GM12878 (cell line): Measurements from ENCODE around the gene SMARCC1. TPM values are rescaled to one million over a fixed set of nuclear protein-coding genes. Genes with fewer than 3 reads are reported as not detected.

Source experiments
- BACH1 ChIP-seq: fragments of 450-650 bp; IDR thresholded peaks from 2 replicates; pipeline ENCODE4 v1.6.1; 2017; ENCODE audit warnings: mild to moderate bottlenecking, borderline replicate concordance
- BHLHE40 ChIP-seq, 2 experiments: fragments of 450-650 bp in 1 of 2; IDR thresholded peaks; 2 replicates each; pipeline ENCODE4 v1.6.1; 2011 to 2017; ENCODE audit warnings: low read depth in 2 of 2, borderline replicate concordance in 1 of 2, improper control_type of control experiment in 1 of 2, low read length in 1 of 2, mild to moderate bottlenecking in 1 of 2
- CEBPZ ChIP-seq: fragments of 150-350 bp; IDR thresholded peaks from 2 replicates; pipeline ENCODE4 v1.6.1; 2016; ENCODE audit warnings: low read depth, low read length
- CREB1 ChIP-seq: IDR thresholded peaks from 2 replicates; pipeline ENCODE4 v1.6.1; 2012; ENCODE audit warnings: low read depth, mild to moderate bottlenecking, inconsistent platforms
- CTCF ChIP-seq, 3 experiments: IDR thresholded peaks in 2 of 3; conservative IDR thresholded peaks in 1 of 3; 2 replicates each; pipeline ENCODE4 v1.5.1; 2011; ENCODE audit warnings: low read depth in 3 of 3, low read length in 3 of 3, mild to moderate bottlenecking in 3 of 3, control low read depth in 2 of 3, moderate library complexity in 2 of 3, inconsistent platforms in 1 of 3, mixed read lengths in 1 of 3; ENCODE audit not compliant: control insufficient read depth in 2 of 3, insufficient read depth in 1 of 3; ENCODE audit errors: extremely low read depth in 1 of 3
- MYB ChIP-seq: fragments of 150-350 bp; IDR thresholded peaks from 2 replicates; pipeline ENCODE4 v1.6.1; 2014; ENCODE audit warnings: mild to moderate bottlenecking, low read depth, low read length, borderline replicate concordance
- NFYA ChIP-seq: IDR thresholded peaks from 2 replicates; pipeline ENCODE4 v1.6.1; 2011; ENCODE audit warnings: low read depth, mild to moderate bottlenecking, low read length, improper control_type of control experiment, borderline replicate concordance
- SP1 ChIP-seq: IDR thresholded peaks from one replicate; pipeline ENCODE4 v1.6.1; 2011; ENCODE audit warnings: low read depth, low read length
- TBL1XR1 ChIP-seq: IDR thresholded peaks from 2 replicates; pipeline ENCODE4 v1.6.1; 2012; ENCODE audit warnings: low read depth, low read length, improper control_type of control experiment
- ZBTB4 ChIP-seq: fragments of 450-650 bp; formaldehyde crosslinking; IDR thresholded peaks from 2 replicates; pipeline ENCODE4 v1.4.0; 2022; ENCODE audit warnings: mild to moderate bottlenecking, moderate library complexity
- ZNF592 ChIP-seq: fragments of 450-650 bp; IDR thresholded peaks from 2 replicates; pipeline ENCODE4 v1.6.1; 2017; ENCODE audit warnings: mild to moderate bottlenecking, moderate library complexity
- polyA plus RNA-seq, 11 experiments: library from polyadenylated mRNA; depleted of rRNA in 4 of 11; unstranded in 6 of 11; stranded (reverse) in 5 of 11; fragments of >200 nt; fragmentation: Nextera tagmentation in 4 of 11; fragmentation: Illumina TruSeq in 1 of 11; extraction: Ambion mirVana in 4 of 11; extraction: Trizol in 1 of 11; gene quantifications; 1 replicate in 1 of 11; 2 replicates in 10 of 11; pipeline versions ENCODE4 v1.2.1 to v1.2.3, GENCODE V29; 2011 to 2016; ENCODE audit warnings: inconsistent platforms in 2 of 11, missing spikeins in 2 of 11, low read depth in 1 of 11
- total RNA-seq, 4 experiments: library from RNA; depleted of rRNA in 3 of 4; stranded (reverse); fragments of >200 nt in 3 of 4; fragmentation: Illumina TruSeq in 1 of 4; extraction: Trizol in 1 of 4; gene quantifications; 2 replicates each; pipeline versions ENCODE4 v1.2.1 to v1.2.3, GENCODE V29; 2013 to 2021

Gene SMARCC1
- total and polyA plus RNA-seq, 10 of the 15 experiments (the other 5 are each of a cell fraction or from before 2014, with no cell fraction given): 26.6 to 147 (median 57.1) TPM

DNA sequence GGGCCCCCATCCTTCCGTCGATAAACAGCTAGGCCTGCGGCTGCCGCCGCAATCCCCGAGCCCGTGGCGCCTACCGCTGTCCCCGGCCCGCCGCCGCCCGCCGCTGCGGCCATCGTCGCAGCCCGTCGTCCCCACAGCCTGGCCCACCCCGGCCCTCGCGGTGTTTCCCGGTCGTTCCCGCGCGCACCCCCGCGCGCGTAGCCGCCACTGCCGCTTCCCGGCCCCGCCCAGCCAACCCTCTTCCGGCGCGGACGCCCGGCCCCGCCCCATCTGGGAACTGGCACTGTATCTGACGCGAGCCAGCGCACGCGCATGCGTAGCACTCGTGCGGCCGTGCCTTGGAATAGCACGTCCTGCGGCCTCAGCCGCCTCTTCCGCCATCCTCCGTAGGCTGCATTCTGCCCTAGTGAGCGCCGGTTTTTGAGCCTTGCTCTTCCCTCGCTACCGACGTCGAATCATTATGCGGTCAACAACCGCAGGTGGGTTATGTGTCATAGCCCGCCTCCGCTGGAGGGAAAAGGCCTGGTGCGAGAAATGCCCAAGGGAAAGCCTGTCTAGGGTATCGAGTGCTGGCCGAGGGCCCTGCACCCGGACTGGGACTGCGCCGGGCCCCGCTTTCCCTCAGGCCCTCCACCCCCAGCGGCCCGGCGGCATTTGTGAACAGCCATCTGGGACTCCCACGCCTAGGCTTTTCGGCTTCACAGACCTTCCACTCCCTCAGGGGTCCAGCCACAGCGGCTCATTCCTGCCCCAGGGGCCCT lies at the start of gene SMARCC1 (continued):
- TF ChIP-seq ZBTB4 (no peak), NFYA (no peak), CREB1 (peak; percentile 74), CEBPZ (no peak), SP1 (peak; percentile 68), ZNF592 (no peak), BHLHE40 (IDR thresholded peaks at IDR 0.05; ENCODE audit: borderline replicate concordance in 1 of 2, low read depth in 2 of 2, low read length in 1 of 2) (peak; percentile 79 to 89), MYB (no peak), BACH1 (peak; percentile 8; the same call in 1 of the 2 replicates), TBL1XR1 (no peak; the same call in 1 of the 2 replicates), CTCF (IDR thresholded peaks at IDR 0.05 in 2 of 3, conservative IDR thresholded peaks at IDR 0.05 in 1 of 3; ENCODE audit: control insufficient read depth in 2 of 3, extremely low read depth in 1 of 3, insufficient read depth in 1 of 3, low read depth in 3 of 3, low read length in 3 of 3) (0 out of 6 replicates have a peak, but pooled peaks of 1 of the 3 experiments have one; percentile 6)
